Stimulated activated CD8-positive, alpha-beta memory T cell treated with anti-CD3 and anti-CD28 coated beads, Interleukin-7, amount 100 ng/mL, for 1 hour (primary cell): ENCODE data around the gene KRTAP10-8.
"Not testable (repeated sequence)": the region's sequence is repeated elsewhere in the genome, so short reads cannot be mapped to it uniquely, and the experiment has no call there.

Source experiments
- DNase-seq, 2 donors: peaks; one replicate each; pipeline ENCODE4 v3.0.0-alpha.2; 2020; ENCODE audit warnings: low read depth in 2 of 2

KRTAP10-8 gene

DNA sequence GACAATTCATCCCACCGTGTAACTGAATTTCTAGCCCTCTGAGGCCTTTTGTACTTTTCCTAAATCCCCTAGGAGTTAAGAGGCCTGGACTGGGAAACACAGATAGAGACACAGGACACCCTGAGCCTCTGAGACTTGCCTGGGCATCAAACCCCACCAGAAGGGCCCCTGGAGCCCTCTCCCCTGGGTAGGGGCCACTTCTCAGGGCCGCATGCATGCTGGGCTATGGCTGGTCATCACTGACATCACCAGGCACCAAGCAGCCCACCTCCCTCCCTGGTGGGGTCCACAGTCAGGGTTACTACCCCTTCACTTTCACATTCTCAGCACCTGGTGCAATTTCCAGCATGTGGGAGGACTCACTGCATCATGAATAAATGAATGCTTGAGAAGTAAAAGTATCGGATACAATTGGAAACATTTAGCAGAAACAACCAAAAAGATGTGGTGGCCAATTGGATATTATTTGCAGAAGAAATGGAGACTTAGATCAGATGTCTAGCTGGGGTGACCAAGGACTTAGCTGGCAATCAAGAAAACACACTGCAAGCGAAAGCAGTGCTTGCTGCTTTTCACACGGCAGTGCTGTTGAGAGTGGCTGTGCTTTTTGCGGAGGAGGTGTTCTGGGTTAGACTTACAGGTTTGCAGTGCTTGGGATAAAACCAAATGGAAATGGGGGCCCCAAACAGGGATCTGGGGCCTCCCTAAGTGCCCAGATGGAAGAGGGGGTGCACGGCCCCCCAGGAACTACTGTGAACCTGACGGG, 12.4 kb upstream of the KRTAP10-8 start:
- DNase-seq: no peak

DNA sequence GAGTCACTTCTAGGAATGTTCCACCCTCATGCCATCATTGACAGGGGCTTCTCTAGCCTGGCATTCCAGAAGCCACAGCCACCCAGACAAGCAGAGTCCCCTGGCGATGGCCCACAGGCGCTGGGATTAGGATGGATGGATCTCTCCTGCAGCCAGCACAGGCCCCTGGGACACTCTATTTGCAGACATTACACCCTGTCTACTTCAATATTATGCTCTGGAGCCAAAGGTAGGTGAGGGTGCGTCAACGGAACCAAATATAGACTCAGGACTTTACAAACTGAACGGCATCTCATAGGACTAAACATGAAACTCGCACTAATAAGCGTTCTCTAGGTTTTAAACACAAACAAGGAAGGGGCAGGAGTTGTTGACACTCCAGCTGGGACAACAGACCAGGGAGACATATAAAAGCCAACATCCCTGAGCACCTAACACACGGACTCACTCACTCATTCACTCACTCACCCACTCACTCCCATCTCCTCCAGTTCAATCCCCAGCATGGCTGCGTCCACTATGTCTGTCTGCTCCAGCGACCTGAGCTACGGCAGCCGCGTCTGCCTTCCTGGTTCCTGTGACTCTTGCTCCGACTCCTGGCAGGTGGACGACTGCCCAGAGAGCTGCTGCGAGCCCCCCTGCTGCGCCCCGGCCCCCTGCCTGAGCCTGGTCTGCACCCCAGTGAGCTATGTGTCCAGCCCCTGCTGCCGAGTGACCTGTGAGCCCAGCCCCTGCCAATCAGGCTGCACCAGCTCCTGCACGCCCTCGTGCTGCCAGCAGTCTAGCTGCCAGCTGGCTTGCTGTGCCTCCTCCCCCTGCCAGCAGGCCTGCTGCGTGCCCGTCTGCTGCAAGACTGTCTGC, 11.5 kb upstream of the KRTAP10-8 start, which contains the start of gene KRTAP10-7:
Gene KRTAP10-7, plus strand, starts transcription at position 480 of the 861 bp plus-strand sequence. Its CDS starts 25 bp downstream, at position 505.
- not testable (repeated sequence) for DNase-seq

DNA sequence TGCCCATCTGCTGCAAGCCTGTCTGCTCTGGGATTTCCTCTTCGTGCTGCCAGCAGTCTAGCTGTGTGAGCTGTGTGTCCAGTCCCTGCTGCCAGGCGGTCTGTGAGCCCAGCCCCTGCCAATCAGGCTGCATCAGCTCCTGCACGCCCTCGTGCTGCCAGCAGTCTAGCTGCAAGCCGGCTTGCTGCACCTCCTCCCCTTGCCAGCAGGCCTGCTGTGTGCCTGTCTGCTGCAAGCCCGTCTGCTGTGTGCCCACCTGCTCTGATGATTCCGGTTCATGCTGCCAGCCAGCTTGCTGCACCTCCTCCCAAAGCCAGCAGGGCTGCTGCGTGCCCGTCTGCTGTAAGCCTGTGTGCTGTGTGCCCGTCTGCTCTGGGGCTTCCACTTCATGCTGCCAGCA, 10.8 kb upstream of the KRTAP10-8 start:
- DNase-seq: not testable (repeated sequence)

DNA sequence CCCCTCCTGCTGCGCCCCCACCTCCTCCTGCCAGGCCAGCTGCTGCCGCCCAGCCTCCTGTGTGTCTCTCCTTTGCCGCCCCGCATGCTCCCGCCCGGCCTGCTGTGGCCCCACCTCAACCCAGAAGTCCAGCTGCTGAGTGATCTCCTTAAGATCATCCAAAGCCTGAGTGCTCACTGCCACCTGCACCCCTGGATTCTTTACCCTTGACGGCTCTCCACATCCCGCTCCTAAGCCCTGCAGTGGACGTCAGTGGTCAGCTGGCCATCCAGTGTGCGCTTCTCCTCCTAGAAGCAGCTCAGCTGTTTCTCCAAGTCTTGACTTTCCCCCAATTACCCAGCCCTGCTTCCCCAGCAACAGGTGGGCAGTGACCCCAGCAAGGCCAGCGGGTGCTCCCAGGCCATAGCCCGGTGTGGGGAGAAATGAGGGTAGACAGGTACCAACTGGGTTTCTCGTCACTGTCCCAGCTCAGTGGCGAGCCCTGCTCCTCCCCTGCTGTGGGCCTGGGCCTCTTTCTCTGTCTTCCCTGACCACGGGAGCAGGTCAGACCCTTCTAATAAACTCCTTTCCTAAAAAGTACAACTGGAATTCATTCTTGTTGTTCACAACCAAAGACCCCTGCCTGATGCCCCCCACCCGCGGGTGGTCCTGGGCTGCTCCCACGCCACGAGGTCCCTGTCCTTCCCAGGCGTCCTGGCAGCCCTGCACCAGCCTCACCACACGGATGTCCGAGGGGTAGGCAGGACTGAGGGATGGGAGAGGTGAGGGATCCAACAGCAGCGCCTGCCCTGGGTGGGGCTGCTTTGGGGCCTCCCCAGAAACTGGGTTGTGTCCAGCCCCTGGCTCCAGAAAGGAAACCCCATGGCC, 10.1 kb upstream of the KRTAP10-8 start:
- no peak for DNase-seq

DNA sequence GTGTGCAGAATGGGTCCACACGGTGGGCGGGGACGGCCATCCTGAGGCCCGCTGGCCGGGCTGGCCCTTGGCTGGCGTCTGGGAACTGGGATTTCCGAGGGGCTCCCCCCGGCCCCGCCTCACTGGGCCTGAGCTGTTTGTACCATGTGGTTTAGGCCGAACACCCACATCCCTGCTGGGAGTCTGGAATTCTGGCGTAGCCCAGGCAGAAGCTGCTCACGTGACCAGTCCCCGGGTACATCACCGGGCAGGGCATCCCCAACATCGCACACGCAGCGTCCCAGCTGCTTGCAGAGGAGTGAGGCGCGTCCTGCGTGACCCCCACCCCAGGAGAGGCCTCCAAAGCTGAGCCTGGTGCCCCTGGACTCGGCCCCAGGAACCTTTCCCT, 9.4 kb upstream of the KRTAP10-8 start:
- no peak for DNase-seq

DNA sequence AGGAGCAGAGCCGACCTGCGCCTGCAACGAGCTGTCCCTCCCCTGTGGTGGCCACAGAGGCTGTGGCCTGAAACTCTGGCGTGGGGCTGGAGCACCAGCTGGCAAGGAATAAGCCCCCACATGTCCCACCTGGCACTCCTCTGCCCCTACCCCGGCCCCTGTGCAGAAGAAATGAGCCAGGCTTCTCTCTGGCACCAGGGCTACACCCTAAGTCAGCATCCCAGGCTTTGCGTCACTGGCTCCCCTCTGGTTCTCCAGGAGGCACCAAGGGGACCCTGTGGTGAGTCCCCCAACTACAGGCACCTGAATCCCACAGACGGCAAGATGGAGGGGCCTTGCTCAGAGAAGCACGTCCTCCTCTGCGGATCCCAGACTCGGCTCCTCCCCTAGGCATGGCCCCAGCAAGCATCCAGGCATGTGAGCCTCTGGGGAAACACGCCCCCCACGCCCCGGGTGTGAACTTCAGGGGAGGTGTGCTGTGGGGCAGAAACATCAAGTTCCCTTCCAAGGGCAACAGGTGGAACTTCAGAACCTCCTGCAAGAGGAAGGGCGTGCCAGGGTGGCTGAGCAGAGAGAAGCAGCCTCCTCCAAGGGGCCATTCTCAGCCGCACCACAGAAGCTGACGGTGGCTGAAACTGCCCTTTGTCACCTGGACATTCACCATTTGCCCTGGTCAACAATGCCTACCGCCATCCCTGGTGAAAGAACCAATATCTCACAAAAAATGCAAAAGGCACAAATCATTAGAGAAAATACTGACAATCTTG, 8.6 kb upstream of the KRTAP10-8 start:
- no peak for DNase-seq

DNA sequence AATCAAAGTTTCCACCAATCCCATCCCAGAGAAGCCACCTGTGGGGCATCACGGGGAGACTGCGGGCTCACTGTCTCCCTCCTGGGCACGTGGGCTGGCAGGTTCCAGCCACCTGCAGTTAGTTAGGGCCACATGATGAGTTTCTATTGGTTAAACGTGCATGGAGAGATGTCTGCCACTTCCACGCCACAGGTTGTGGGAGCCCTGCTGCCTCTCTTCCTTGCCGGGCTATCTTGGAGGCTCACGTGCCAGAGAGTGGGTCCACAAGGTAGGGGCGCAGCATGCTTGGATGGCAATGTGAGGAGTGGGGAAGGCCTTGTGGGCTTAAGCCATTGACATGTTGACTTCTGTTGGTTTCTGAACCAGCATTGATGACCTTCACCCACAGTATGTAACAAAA, 8.0 kb upstream of the KRTAP10-8 start:
- no peak for DNase-seq

DNA sequence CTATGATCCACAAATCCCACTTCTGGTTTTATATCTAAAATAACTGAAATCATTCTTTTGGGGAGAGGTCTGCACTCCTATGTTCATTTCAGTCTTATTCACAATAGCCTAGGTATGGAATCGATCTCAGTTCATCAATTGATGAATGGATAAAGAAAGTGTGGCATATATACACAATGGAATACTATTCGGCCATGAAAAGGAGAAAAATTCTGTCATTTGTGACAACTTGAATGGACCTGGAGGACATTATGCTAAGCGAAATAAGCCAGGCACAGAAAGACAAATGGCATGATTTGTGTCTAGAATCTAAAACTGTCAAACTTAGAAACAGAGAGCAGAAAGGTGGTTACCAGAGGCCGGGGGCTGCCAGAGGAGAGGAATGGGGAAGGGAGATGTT, 5.4 kb upstream of the KRTAP10-8 start:
- no peak for DNase-seq

DNA sequence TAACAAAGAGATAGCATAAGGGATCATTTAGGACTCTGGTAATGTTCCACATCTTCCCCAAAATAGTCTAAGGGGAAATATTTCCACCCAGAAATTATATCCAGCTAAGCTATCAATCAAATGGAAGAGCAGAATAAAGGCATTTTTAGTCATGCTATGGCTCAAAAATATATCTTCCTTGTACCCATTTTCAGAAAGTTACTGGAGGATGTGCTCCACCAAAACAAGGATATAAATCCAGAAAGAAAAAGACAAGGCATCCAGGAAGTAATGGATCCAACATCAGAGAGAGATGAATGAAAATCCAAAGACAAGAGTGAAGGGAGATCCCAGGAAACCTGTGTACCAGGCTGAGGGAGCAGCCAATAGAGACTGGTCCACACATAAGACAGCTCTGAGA, 2.7 kb upstream of the KRTAP10-8 start:
- no peak for DNase-seq

DNA sequence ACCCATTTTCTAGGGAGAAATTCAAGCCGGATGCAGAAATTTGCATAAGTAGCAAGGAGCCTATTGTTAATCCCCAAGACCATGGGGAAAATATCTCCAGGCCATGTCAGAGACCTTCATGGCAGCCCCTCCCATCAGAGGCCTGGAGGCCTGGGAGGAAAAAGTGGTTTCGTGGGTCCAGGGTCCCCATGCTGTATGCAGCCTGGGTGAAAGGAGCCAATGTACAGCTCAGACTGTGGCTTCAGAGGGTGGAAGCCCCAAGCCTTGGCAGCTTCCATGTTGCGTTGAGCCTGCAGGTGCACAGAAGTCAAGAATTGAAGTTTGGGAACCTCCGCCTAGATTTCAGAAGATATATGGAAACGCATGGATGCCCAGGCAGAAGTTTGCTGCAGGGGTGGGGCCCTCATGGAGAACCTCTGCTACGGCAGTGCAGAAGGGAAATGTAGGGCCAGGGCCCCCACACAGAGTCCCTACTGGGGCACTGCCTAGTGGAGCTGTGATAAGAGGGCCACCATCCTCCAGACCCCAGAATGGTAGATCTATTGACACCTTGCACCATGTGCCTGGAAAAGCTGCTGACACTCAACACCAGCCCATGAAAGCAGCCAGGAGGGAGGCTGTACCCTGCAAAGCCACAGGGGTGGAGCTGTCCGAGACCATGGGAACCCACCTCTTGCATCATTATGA, 1.6 kb upstream of the KRTAP10-8 start:
- not testable (repeated sequence) for DNase-seq

DNA sequence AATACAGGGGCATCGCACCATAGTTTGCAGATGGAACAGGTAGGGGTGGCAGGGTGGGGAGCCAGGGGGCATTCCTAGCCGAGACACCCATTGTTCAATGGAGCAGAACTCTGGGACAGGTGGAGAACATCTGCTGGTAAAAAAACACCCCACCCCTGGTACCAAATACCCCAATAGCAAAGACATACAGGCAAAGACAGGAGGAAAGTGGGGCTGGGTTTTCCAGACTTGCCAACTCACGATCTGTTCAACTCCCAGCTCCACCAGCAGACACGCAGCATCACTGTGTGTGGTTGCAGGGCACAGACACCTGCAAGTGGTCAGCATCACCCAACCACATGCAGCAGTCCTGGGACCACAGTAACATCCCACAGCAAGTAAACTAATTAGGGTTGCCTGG, 328 bp upstream of the KRTAP10-8 start:
- no peak for DNase-seq

DNA sequence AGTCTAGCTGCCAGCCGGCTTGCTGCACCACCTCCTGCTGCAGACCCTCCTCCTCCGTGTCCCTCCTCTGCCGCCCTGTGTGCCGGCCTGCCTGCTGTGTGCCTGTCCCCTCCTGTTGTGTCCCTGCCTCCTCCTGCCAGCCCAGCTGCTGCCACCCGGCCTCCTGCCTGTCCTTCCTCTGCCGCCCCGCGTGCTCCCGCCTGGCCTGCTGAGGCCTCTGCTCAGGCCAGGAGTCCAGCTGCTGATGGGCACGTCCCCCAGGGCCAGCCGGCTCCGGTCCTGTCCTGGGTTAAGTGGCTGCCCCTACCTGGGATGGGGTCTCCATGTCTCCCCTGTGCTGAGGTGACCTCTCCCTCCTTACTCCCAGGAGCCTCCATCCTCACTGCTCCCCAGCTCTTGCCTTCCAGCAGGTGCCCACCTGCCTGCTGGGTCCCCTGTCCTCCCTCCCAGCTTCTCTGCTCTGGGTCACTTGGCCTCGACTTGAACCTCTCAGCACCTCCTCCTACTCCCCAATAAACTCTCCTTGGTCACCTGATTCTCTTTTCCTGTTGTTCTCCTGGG, 870 bp downstream of the KRTAP10-8 start:
- DNase-seq: no peak

DNA sequence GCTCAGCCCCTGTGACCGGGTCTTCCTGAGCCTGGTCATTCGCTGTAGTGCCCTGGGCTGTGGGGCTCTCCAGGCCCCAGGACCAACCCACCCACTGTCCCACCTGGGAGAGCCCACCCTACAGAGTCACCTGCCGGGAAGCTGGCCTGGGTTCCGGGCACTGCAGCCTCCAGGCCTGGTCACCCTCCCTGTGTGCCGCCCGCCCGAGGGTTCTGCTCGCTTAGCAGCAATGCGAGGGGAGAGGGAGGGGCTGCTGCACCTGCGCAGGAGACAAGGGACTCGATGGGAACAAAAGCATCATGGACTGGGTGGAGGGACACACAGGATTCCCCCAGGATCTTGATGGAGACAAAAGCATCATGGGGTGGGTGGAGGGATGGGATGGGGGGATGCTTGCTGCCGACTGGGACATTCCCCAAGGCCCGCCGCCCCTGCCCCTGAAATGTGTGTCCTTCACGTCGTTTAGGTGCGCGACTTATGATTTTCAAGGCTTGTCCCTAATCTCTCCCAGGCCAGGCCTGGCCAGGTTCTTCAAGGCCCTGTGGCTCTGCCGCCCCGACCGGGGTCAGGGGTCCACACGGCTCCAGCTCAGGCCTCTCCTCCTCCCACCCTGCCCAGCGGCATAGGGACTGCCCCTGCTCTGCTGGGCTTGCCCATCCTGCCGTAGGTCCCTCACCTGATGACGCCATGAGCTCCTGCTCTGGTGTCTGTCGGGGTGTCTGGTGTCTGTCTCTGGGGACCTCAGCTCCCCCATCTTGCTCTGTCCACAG, 1.7 kb downstream of the KRTAP10-8 start:
- no peak for DNase-seq

DNA sequence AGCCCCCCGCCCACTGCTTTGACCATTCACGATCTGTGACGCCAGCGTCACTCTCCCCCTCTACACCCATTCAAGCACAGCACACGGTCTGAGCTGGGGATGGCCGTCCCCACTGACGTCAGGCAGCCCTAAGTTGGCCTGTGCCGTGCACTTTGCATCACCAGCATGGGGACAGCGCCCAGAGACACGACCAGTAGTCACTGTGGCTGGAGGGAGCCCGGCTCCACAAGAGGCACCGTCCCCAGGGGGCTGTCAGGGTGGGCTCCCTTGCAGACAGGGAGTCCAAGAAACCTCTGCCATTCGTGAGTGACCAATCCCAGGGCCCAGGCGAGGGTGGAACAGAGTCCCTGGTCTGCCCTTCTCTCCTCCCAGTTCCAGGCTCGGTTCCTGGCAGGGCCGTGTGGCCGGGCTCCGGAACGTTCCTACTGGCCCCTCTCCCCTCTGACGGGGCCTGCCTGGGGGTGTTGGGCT, 2.3 kb downstream of the KRTAP10-8 start:
- no peak for DNase-seq

DNA sequence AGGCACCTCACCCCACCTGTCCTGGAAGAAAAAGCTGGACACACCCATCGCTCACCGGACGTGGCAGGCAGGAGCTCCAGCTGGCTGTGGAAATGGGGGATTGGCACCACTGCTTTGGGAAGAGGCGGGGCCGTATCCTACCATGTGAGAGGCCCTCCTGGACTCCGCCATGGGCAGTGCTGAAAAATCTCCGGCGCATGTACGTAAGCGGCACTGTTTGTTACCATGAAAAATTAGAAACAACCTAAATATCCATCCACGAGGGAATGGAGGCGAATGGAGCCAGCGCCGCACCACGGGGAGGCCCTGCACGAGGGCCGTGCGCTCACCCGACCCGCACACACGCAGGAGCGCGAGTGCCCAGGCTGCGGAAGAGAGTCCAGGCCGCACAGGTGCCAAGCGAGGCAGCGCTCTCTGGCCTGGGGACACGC, 3.1 kb downstream of the KRTAP10-8 start:
- DNase-seq: no peak

DNA sequence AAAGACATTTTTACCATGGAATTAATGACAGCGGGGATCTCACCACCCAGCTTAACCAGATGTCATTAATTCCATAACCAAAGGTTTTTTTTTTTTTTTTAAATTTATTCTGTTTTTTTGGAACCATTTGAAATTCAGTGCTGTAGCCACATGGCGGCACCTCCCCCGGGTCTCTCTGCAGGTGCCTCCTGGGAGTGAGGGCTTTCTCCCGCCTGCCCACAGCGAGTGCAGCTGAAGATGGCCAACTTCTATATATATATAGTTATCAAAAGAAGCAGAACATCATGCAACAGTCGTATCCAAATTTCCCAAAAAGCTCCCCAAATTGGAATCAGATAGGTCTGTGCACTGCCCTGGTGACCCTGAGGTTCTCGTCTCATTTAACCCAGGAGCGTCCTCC, 3.6 kb downstream of the KRTAP10-8 start:
- no peak for DNase-seq

DNA sequence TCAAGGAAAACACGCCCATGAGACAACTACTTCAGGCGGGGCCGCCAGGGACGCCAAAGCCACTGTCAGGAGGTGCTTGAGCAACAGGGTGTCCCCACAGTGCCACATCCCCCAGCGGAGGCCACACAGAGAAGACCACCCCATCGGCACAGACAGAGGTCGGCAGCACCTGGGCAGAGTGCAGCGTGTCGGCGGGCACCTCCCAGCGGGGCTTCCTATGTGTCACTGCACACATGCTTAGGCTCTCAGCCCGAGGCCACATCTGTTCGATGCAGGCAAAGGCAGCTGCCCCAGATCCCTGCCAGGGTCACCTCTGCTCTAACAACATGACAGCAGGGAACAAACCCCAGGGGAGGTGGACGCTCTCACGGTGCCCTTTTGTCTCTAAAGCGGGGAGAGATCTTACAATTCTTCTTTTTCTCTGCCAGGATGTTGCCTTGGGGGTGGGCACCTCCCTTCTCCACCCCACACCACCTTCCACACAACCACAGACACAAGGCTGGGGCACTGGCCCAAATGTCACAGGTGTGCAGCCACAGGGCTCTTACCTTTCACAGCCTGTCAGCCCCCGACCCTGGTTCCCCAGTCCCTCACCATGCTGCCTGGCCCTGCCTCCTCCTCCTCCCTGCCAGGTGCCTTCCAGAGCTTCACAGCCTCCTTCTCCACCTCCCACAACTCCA, 4.2 kb downstream of the KRTAP10-8 start:
- DNase-seq: no peak

DNA sequence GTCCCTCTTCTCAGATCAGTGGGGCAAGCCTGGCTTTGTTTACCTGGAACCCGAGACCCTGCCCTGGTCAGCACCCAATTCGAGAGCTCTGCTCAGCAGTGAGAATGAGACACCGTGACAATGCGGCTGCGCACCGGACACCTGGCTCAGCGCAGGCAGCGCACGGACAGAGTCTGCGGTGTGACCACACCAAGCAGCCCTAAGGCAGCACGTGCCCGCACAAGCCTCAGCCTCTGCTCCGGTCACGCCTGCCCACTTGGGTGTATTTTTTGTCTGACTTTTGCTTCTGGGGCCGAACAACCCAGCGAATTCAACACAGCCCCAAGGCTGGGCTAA, 4.7 kb downstream of the KRTAP10-8 start:
- DNase-seq: no peak

DNA sequence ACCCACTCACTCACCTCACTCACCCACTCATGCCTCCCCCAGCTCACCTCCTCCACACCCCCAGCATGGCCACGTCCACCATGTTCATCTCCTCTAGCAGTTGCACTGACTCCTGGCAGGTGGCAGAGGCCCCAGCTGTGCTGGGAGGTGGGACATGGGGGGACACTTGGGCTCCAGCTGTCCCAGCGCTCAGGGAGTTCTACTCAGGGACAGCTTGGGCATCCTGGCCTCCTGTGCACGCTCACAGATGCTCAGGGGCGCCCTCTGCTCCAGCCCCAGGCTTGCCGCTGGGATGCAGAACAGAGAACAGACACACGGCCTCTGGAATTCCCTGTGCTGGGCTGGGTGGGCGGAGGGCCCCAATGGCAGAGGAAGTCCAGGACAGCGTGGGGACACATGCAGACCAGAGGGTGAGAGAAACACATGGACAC, 5.2 kb downstream of the KRTAP10-8 start:
- no peak for DNase-seq
